Stimulated activated naive CD4-positive, alpha-beta T cell treated with Interleukin-2 at 50 U/mL for 16 hours (primary cell): ENCODE results near the gene GRIK3.
"Not testable (repeated sequence)": the region's sequence is repeated elsewhere in the genome, so short reads cannot be mapped to it uniquely, and the experiment has no call there.

Experiments used
- DNase-seq: peaks from one replicate; lab custom pipeline; 2025; lab: John Stamatoyannopoulos, UW

Gene GRIK3

GRCh38 chr1:36784147-36784859 lies 250.0 kb downstream of the GRIK3 start:
- DNase-seq: no peak

- no peak for DNase-seq
Observed at GRCh38 chr1:36783475-36783874, 250.8 kb downstream of the GRIK3 start.

- DNase-seq: no peak
Observed at GRCh38 chr1:36782785-36783184, 251.5 kb downstream of the GRIK3 start.

- DNase-seq: no peak
Observed at GRCh38 chr1:36782085-36782484, 252.2 kb downstream of the GRIK3 start.

- no peak for DNase-seq
Observed at GRCh38 chr1:36781098-36781497, 253.2 kb downstream of the GRIK3 start.

GRCh38 chr1:36778740-36779139 lies 255.6 kb downstream of the GRIK3 start:
- DNase-seq: no peak

- no peak for DNase-seq
Observed at GRCh38 chr1:36776948-36777831, 257.1 kb downstream of the GRIK3 start.

GRCh38 chr1:36776256-36776655 lies 258.1 kb downstream of the GRIK3 start:
- no peak for DNase-seq

GRCh38 chr1:36775716-36776115 lies 258.6 kb downstream of the GRIK3 start:
- DNase-seq: no peak

- no peak for DNase-seq
Observed at GRCh38 chr1:36773827-36774541, 260.3 kb downstream of the GRIK3 start.

GRCh38 chr1:36772647-36773495 lies 261.4 kb downstream of the GRIK3 start:
- DNase-seq: no peak

- DNase-seq: no peak
Observed at GRCh38 chr1:36771660-36772284, 262.5 kb downstream of the GRIK3 start.

- no peak for DNase-seq
Observed at GRCh38 chr1:36771240-36771639, 263.1 kb downstream of the GRIK3 start.

GRCh38 chr1:36769886-36770830 lies 264.2 kb downstream of the GRIK3 start:
- DNase-seq: no peak

- DNase-seq: no peak
Observed at GRCh38 chr1:36768486-36769178, 265.7 kb downstream of the GRIK3 start.

- not testable (repeated sequence) for DNase-seq
Observed at GRCh38 chr1:36767429-36767828, 266.9 kb downstream of the GRIK3 start.

- DNase-seq: no peak
Observed at GRCh38 chr1:36766481-36766880, 267.8 kb downstream of the GRIK3 start.

GRCh38 chr1:36765785-36766300 lies 268.5 kb downstream of the GRIK3 start:
- DNase-seq: no peak

GRCh38 chr1:36764798-36765197 lies 269.5 kb downstream of the GRIK3 start:
- DNase-seq: no peak
